NCI-H2196 treated with DMSO at 0.1 percent for 48 hours (cell line): Measurements from ENCODE around the gene ACAA1.

ENCODE experiments used
- DNase-seq: peaks from one replicate; lab custom pipeline; 2025; ENCODE audit not compliant: unreplicated experiment; lab: John Stamatoyannopoulos, UW

Gene ACAA1

DNA sequence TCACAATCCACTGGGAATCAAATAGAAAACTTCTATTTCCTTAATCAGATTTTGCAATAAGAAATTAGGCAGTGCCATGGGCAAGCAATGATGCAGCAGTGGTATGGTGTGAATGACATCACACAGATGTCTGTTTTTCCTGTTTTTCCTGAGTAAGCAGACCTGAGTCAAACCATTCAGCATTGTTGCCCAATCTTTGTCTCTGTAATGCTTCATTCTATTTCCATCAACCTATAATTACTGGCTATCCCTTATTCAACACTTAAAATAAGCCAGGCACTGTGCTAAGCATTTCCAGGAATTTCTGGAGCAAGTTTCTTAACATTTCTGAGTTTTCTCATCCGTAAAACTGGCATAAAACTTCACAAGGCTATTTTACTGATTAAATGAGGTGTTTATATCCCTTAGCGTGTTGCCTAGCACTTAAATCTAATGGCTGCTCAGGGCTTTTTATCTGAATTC is 17.1 kb upstream of the ACAA1 start:
- no peak for DNase-seq

DNA sequence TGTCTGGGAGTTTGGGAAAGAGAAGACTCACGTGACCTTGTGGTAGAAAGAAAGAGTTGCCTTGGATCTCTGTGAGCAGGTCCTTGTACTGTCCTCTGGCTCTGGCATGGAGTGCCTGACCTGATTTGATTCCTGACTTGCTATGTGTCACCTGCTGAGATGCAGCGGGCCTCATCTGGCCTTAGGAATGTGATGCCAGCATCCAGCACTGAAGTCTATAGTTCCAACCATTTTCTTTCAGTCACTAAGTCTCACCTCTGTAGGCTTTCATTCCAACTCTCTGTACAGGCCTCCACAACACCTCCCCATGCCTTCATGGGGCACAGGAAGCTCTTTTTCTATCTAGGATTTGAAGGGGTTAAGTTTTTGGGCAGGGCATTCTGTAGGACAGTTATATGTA is 16.3 kb upstream of the ACAA1 start:
- DNase-seq: no peak

DNA sequence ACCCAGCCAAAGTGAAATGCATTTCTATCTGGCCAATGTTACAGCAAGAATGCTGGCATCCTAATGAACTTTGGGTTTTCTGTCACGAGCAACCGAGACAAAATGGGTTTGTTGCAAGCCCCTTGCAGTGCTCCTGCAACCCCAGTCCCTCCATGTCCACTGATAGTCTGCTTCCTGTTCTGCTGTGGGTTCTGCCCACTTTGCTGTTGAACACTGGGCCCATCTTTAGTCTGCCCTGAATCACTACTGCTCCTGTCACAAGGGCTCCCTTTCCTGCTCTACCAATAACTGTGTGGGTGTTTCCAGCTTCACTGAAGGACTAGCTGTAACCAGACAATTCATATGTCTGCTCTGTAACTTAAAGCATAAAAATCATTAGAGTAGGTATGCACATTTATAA is 15.7 kb upstream of the ACAA1 start:
- DNase-seq: no peak

DNA sequence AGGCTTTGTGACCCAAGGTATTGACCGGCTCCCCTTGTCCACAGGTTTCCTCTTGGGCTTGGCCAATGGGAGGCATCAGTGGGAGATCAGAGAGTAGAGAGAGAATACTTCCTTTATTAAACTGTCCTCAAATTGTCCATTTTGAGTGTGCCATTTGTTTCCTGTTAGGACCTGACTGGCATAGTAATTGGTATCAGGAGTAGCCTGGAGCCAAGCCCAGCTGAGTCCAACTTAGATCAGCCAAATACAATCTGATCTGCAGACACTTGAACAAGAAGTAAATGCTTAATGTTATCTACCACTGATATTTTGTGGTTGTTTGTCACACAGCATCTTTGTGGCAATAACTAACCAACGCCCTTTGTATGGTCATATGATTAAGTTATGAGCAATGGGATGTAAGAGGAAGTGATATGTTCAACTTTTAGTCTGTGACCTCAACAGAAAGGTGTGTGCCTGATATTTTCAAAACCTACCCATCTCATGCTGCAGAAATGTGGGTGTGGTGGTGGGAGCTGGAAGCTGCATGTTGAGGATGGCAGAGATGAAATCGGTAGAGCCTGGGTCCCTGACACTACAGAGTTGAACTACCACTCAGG is 14.8 kb upstream of the ACAA1 start:
- no peak for DNase-seq

DNA sequence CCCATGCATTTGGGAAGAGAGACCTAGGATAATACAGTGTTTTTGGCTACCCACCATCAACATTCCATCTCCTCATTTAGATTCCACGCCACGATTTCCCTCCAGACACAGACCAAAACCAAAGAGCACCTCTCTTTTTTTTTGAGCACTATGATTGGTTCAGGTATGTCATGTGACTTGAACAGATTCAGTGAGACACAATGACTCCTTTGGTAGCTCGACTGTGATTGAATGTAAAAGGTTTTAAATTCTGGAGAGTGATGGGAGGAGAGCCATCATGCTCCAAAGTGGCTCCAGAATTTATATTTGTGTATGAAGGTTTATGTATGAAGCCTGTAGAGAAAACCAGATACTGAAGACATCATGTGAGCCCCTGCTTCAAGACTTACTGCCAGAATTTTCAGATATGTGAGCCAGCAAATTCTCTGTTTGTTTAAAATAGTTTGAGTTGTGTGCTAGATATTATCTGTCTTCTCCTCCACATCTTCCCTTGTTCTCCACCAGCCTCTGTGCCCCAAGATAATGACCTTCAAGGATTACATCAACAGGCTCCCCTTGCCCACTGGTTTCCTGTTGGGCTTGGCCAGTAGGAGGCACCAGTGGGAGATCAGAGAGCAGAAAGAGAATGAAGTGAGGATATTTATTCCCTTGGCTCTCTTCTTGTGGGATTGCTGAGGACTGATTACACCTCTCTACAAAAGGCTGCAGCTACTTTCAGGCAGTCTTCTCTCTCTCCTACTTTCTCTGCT is 14.0 kb upstream of the ACAA1 start:
- no peak for DNase-seq

DNA sequence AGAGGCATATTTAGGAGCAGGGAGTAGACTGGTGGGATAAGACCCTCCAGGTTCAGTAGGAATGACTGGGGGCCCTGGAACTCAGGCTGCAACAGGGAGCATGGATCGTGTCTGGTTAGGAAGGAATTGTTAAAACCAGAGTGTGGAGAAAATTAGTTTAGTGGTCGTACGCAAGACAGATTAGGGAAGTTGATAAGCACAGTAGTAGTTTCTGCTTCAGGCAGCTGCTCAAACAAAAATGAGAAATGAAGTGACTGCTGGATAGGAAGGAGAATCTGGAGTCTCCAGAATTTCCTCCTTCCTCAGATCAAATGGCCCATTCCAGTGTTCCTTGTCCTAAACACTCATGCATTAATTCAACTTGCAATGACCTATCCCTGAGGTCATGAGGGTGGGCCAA is 12.8 kb upstream of the ACAA1 start:
- DNase-seq: no peak

DNA sequence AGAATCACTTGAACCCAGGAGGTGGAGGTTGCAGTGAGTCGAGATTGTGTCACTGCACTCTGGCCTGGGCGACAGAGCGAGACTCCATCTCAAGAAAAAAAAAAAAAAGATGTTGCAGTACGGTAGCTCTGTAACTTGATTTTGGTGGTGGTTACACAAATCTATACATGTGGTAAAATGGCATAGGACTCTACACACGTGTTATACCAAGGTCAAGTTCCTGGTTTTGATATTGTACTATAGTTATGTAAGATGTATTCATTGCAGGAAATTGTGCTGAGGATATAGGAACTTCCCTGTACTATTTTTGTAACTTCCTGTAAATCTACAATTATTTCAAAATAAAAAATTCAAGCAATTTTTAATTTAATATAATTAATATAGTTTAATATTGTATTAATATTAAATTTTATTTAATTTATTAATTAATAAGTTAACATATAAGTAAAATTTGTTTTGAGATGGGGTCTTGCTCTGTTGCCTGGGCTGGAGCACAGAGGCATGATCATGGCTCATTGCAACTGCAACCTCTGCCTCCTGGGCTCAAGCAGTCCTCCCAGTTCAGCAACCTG is 11.5 kb upstream of the ACAA1 start:
- no peak for DNase-seq

DNA sequence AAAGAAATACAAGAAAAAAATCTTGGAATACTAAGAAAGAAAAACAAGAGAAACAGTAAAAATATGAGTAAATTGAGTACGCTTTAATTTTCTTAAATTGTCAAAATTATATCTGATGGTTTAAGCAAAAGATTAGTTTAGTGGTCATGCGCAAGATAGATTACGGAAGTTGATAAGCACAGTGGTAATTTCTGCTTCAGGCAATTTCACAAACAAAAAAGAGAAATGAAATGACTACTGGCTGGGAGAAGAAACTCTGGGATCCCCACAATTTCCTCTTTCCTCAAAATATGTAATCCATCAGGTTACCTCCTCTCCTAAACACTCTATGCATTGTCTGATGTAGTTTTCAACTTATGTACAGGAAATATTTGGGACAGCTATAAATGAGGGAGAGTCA is 10.5 kb upstream of the ACAA1 start:
- no peak for DNase-seq

DNA sequence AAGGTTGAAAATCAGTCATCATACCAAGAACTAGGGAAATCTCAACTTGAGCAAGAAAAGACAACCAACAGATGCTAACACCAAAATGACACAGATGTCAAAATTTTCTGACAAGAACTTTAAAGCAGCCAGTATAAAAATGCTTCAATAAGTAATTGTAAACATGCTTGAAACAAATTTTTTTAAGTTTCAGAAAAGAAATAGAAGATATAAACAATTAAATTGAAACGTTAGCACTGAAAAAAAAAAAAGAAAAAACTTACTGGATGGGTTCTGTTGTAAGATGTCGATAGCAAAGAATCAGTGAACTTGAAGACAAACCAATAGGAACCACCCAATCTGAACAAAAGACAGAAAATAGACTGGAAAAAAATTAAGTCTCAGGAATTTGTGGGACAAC is 9.6 kb upstream of the ACAA1 start:
- no peak for DNase-seq

DNA sequence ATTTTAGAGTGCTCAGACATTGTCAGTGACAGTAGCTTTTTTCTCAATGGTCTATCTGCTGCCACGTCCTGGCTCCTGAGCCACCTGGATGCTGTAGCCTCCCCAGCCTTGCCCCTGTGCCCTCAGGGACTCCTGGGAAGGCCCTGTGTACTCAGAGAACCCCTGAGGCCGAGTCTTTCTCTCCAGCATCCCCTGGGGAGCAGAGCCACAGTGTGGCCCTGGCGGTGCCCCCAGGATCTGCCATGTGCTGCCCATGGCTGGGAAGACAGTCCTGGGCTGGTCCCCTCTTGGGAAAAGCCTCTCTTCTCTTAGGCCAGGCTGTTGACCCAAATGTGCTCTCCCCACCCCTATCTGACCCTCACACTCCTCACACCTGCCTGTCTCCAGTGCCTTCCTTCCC is 6.6 kb upstream of the ACAA1 start:
- DNase-seq: no peak

DNA sequence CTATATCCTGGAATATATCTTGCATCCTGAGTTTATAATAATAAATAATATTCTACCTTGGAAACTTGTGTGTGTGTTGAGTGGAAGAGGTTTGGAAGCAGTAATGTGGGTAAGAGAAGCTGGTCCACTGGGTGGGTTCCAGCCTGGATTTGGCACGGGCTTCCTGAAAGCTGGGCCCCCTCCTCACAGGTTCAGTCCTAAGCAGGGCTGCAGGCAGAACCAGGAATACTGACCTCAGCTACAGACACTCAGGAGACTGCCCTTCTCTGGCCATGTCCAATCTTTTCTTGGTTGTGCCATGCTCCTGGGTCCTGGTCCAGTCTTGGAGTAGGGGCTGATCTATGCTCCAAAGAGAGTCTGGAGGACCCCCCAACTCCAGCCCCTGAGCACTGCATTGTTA is 6.0 kb upstream of the ACAA1 start:
- DNase-seq: no peak

DNA sequence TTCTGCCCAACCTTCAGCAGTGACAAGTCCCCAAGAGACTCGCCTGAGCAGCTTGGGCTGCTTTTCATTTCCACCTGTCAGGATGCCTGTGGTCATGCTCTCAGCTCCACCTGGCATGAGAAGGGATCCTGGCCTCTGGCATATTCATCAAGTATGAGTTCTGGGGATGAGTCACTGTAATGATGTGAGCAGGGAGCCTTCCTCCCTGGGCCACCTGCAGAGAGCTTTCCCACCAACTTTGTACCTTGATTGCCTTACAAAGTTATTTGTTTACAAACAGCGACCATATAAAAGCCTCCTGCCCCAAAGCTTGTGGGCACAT is 5.0 kb upstream of the ACAA1 start:
- no peak for DNase-seq

DNA sequence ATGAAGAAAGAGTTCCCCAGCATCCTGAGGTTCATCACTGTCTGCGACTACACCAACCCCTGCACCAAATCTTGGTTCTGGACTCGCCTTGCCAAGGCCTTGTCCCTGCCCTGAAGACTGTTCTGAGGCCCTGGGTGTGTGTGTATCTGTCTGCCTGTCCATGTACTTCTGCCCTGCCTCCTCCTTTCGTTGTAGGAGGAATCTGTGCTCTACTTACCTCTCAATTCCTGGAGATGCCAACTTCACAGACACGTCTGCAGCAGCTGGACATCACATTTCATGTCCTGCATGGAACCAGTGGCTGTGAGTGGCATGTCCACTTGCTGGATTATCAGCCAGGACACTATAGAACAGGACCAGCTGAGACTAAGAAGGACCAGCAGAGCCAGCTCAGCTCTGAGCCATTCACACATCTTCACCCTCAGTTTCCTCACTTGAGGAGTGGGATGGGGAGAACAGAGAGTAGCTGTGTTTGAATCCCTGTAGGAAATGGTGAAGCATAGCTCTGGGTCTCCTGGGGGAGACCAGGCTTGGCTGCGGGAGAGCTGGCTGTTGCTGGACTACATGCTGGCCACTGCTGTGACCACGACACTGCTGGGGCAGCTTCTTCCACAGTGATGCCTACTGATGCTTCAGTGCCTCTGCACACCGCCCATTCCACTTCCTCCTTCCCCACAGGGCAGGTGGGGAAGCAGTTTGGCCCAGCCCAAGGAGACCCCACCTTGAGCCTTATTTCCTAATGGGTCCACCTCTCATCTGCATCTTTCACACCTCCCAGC is 4.4 kb upstream of the ACAA1 start:
- DNase-seq: no peak

DNA sequence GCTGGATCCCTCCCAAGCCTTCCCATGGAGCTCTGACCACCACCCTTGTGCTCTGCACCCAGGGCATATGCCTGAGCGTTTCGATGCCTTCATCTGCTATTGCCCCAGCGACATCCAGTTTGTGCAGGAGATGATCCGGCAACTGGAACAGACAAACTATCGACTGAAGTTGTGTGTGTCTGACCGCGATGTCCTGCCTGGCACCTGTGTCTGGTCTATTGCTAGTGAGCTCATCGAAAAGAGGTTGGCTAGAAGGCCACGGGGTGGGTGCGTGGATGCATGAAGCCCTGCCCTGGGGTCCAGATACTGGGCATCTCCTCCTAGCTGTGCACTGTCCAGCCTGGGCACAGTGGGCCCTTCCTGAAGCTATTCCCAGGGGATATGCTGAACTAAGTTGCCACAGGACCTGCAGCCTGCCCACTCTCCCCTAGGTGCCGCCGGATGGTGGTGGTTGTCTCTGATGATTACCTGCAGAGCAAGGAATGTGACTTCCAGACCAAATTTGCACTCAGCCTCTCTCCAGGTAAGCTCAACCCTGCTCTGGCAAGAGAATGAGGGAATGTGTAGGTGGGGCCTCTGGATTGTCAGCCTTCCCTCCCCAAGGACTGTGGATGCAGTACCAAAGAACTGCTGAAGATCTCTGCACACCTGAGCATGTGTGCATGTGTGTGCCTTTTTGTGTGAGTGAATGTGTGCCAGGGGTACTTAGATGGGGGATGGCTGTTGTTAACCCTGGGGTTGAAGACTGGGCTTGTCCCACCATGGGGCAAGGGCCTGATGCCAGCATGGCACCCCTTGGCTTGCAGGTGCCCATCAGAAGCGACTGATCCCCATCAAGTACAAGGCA is 3.6 kb upstream of the ACAA1 start:
- no peak for DNase-seq

DNA sequence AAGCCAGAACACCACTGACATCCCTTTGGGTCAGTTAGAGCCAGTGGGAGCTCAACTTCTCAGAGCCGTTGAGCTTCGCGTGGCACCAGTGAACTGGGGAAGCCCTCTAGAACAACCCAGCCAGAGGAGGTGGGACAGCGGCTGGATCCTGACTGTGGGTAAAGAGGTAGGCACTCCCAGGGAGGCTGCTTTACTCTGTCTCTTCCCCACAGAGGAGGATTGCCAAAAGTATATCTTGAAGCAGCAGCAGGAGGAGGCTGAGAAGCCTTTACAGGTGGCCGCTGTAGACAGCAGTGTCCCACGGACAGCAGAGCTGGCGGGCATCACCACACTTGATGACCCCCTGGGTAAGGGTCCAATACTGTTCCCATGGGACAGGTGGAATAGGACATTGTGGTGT is 2.7 kb upstream of the ACAA1 start:
- no peak for DNase-seq

DNA sequence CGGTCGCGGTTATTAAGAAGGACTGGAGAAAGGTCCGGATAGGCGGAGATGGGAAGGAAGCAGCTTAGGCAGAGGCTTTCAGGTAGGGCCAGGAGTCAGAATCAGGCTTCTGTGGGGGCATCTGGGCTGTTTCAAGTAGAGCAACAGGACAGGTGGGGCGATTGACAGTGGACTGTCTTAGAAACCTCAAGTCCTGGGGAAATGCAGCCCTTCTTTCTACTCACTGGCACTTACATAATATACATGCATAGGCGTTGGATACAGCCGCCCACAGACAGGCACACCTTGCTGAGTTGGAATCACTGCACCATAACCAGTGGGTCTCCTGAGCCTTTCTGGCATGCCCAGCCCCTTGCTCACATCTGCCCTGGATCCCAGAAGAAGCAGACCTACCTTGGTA is 2.3 kb upstream of the ACAA1 start:
- no peak for DNase-seq

DNA sequence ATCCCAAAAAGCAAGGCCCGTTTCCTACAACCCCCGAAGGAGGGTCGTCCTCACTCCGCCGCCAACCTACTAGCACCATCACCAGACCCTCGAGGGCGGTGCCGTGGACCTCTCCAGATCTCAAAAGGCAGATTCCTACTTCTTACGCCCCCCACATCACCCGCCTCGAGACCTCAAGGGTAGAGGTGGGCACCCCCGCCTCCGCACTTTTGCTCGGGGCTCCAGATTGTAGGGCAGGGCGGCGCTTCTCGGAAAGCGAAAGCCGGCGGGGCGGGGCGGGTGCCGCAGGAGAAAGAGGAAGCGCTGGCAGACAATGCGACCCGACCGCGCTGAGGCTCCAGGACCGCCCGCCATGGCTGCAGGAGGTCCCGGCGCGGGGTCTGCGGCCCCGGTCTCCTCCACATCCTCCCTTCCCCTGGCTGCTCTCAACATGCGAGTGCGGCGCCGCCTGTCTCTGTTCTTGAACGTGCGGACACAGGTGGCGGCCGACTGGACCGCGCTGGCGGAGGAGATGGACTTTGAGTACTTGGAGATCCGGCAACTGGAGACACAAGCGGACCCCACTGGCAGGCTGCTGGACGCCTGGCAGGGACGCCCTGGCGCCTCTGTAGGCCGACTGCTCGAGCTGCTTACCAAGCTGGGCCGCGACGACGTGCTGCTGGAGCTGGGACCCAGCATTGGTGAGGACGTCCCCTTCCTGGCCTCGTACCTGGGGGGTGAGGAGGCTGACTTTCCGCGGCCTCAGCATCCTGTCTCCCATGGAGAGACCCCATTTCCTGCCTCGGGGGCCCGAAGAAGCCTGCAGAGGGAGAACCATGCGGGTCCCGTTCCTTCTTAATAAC is 1.6 kb upstream of the ACAA1 start, which contains the start of gene MYD88:
Gene MYD88 (plus strand): TSS at position 313 of the 842 bp plus-strand sequence. CDS start 40 bp downstream, at position 353.
- DNase-seq: no peak

DNA sequence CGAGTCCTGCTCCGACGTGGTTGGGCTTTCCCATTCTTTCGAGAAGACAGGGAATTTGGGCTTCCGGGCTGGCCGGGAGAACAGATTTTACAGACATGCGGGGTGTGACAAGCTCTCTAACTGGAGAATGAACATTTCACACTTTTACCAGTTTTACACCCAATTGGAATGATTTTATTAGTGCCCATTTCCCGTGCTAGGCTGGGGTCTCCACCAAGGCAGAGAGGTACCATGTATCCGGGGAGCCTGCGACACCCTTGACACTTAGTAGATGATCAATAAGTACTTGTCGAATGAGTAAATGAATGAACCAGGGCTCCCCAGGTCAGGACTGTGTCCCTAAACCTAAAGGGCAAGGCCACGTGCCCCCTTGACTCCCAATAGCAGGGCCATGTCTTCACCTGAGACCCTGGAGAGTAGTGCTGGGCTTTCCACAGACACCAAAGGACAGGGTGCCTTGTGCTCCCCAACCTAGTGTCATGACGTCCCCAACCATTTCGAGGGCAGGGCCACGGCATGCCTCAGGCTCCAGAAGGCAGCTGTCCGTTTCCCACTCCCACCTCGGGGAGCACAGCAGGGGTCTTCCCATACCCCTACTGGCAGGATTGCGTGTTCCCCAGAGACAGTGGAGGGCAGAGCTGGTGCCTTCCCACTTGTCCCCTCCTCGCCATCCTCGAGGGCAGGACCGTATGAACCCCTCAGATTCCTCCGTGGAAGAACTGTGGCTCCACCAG is 855 bp upstream of the ACAA1 start:
- DNase-seq: no peak

DNA sequence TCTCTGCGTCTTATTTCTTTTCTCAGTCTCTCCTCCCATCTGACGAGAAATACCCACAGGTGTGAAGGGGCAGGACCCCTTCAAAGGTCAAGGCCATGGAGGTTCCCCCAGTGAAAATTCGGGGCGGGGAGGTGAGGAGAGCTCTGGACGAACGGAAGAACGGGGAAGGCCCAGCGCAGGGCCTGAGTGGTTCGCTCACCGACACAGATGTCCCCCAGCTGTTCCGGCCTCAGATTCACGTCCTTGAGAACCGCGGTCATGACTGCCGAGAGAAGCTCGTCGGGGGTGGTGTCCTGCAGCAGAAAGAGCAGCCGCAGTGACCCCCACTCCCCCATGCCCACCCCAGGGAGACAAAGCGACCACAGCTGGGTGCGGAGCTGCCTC is 542 bp downstream of the ACAA1 start:
- no peak for DNase-seq
